ENCODE measurements around the gene MEFV. TPM values are rescaled to one million over a fixed set of nuclear protein-coding genes. Genes with fewer than 3 reads are reported as not detected.
A peak's percentile ranks its signal among the peaks of the same experiment; 100 is the strongest.

MEFV gene
- total and polyA plus RNA-seq, 10 of the 15 experiments (the other 5 are each of a cell fraction or from before 2014, with no cell fraction given), result 0.03 to 0.11 (median 0.09) TPM; not detected in 5

DNA sequence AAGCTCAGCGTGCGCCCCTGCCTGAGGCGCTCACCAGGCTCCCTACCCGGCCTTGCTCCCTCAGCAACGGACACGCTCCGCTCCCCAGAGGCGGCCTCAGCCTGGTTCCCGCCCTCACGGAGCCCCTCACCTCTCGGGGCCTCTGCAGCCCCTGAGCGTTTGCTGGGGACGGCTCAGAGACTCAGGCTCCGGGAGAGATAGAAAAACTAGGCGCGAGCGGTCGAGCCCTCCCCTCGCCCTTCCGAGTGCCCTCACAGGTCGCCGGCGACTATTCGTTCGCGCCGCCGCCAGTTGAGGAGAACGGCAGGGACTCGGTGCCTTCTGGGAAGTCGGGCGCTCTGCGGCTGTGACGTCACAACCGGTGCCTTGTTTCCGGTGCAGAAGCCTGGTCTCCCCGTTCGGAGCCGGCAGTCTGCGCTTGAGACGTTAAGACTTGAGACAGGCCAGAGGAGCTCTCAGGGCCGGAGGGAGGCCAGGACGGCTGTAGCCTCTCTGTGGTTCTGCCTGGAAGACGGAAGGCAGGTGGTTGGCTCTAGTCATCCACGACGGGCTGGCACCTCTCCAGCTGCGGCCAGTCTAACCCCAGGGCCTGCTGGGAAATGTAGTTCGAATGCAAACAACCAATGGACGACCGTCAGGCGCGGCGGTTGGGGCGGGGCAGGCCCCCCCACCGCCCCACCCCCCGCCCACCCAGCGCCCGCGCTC is 21.4 kb downstream of the MEFV start, which contains the start of gene ZNF200 (continued):
- TF ChIP-seq E2F4 (IDR thresholded peaks at IDR 0.05; ENCODE audit: low read depth, low read length), result 0 out of 2 replicates have a peak, but pooled peaks have one; percentile 48
- peak; percentile 56; the same call in 1 of the 2 replicates for TF ChIP-seq POLR2AphosphoS2 (IDR thresholded peaks at IDR 0.05; ENCODE audit: low read depth, low read length)
- 0 out of 2 replicates have a peak, but pooled peaks have one; percentile 28 for TF ChIP-seq MTA2 (IDR thresholded peaks at IDR 0.05; ENCODE audit: low read depth)
- TF ChIP-seq SMAD1 (IDR thresholded peaks at IDR 0.05; ENCODE audit: low read depth, partially characterized antibody), result peak; percentile 84
- TF ChIP-seq SREBF1 (IDR thresholded peaks at IDR 0.05; ENCODE audit: low read length), result peak; percentile 49; the same call in 1 of the 2 replicates
- TF ChIP-seq RBBP5 (conservative IDR thresholded peaks at IDR 0.05), result no peak
- peak; percentile 82 for TF ChIP-seq RUNX3 (IDR thresholded peaks at IDR 0.05; ENCODE audit: low read length)
- peak; percentile 97 for TF ChIP-seq IKZF1 (conservative IDR thresholded peaks at IDR 0.05)
- no peak for TF ChIP-seq FOS (IDR thresholded peaks at IDR 0.05; ENCODE audit: borderline replicate concordance, extremely low read depth, insufficient read length)
- TF ChIP-seq, protein P1, sequence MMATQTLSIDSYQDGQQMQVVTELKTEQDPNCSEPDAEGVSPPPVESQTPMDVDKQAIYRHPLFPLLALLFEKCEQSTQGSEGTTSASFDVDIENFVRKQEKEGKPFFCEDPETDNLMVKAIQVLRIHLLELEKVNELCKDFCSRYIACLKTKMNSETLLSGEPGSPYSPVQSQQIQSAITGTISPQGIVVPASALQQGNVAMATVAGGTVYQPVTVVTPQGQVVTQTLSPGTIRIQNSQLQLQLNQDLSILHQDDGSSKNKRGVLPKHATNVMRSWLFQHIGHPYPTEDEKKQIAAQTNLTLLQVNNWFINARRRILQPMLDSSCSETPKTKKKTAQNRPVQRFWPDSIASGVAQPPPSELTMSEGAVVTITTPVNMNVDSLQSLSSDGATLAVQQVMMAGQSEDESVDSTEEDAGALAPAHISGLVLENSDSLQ (IDR thresholded peaks at IDR 0.05), result peak; percentile 98
- no peak for TF ChIP-seq ETV6 (conservative IDR thresholded peaks at IDR 0.05 in 1 of 2, IDR thresholded peaks at IDR 0.05 in 1 of 2; ENCODE audit: borderline replicate concordance in 1 of 2, low read depth in 1 of 2)
- TF ChIP-seq REST (IDR thresholded peaks at IDR 0.05; ENCODE audit: low read depth, low read length), result no peak
- TF ChIP-seq IRF3 (IDR thresholded peaks at IDR 0.05), result peak; percentile 25; the same call in 1 of the 2 replicates
- peak; percentile 95 for TF ChIP-seq PBX3 (IDR thresholded peaks at IDR 0.05; ENCODE audit: insufficient replicate concordance, low read depth, low read length)
- TF ChIP-seq TBL1XR1 (IDR thresholded peaks at IDR 0.05; ENCODE audit: low read depth, low read length), result no peak
- peak; percentile 65; the same call in 1 of the 2 replicates for TF ChIP-seq NFYB (IDR thresholded peaks at IDR 0.05; ENCODE audit: insufficient read depth, low read depth, low read length)
